BLaER1 treated with 17β-estradiol and CSF1 and Interleukin-3, amounts not matched to agents 10 nM and 100 nM (cell line): ENCODE data around the gene SPAG9.

Experiments
- H3K27ac ChIP-seq, 11 experiments: shearing (Covaris generic); formaldehyde crosslinking; 2 replicates each; pipeline ENCODE4 v1.8.1; 2022
- H3K27me3 ChIP-seq, 11 experiments: shearing (Covaris generic); formaldehyde crosslinking; 2 replicates each; pipeline ENCODE4 v1.8.1; 2022
- H3K36me3 ChIP-seq, 11 experiments: shearing (Covaris generic); formaldehyde crosslinking; 2 replicates each; pipeline ENCODE4 v1.8.1; 2022
- H3K4me1 ChIP-seq, 10 experiments: shearing (Covaris generic); formaldehyde crosslinking; 2 replicates each; pipeline ENCODE4 v1.8.1; 2022
- H3K4me2 ChIP-seq, 11 experiments: shearing (Covaris generic); formaldehyde crosslinking; 2 replicates each; pipeline ENCODE4 v1.8.1; 2022
- H3K4me3 ChIP-seq, 10 experiments: shearing (Covaris generic); formaldehyde crosslinking; 2 replicates each; pipeline ENCODE4 v1.8.1; 2022
- H3K9ac ChIP-seq, 11 experiments: shearing (Covaris generic); formaldehyde crosslinking; 2 replicates each; pipeline ENCODE4 v1.8.1; 2022
- H3K9me3 ChIP-seq, 11 experiments: shearing (Covaris generic); formaldehyde crosslinking; replicated peaks in 1 of 11; 2 replicates each; pipeline ENCODE4 v1.8.1; 2022
- H4K20me1 ChIP-seq, 11 experiments: shearing (Covaris generic); formaldehyde crosslinking; 2 replicates each; pipeline ENCODE4 v1.8.1; 2022
- Cebpa-rat ChIP-seq, 11 experiments: shearing (Covaris generic); IDR thresholded peaks; 2 replicates each; pipeline ENCODE4 v1.8.1; 2022

The SPAG9 gene

GRCh38 chr17:51006601-51007000 is 114.1 kb downstream of the SPAG9 start:
- H3K9ac ChIP-seq: no peak overlapping the region
- H3K4me1 ChIP-seq: no peaks in the 10 kb centered on the region
- H3K27me3 ChIP-seq: no peaks in the 10 kb centered on the region
- no peak overlapping the region for H3K27ac ChIP-seq
- no peak overlapping the region for H3K4me3 ChIP-seq
- no peaks in the 10 kb centered on the region for H4K20me1 ChIP-seq
- no peak overlapping the region for H3K4me2 ChIP-seq
- TF ChIP-seq Cebpa-rat (IDR thresholded peaks at IDR 0.05): no peak
- no peaks in the 10 kb centered on the region for H3K9me3 ChIP-seq
- peaks cover 50 to 96% (median 83%) of the 10 kb centered on the region in 11 experiments for H3K36me3 ChIP-seq

- Histone ChIP-seq H3K4me2 (no peak overlapping the region), H3K27ac (no peak overlapping the region), H3K4me3 (no peak overlapping the region), H3K27me3 (no peaks in the 10 kb centered on the region), H3K9me3 (no peaks in the 10 kb centered on the region), H4K20me1 (no peaks in the 10 kb centered on the region), H3K9ac (no peak overlapping the region), H3K36me3 (peaks cover 50 to 94% (median 81%) of the 10 kb centered on the region in 11 experiments), H3K4me1 (no peaks in the 10 kb centered on the region)
- no peak for TF ChIP-seq Cebpa-rat (IDR thresholded peaks at IDR 0.05)
Observed at GRCh38 chr17:51005768-51006167, 114.9 kb downstream of the SPAG9 start.

GRCh38 chr17:51004249-51004648 is 116.4 kb downstream of the SPAG9 start:
- TF ChIP-seq Cebpa-rat (IDR thresholded peaks at IDR 0.05): no peak
- Histone ChIP-seq H3K4me2 (no peak overlapping the region), H3K9ac (no peak overlapping the region), H3K27ac (no peak overlapping the region), H3K36me3 (peaks cover 65 to 95% (median 85%) of the 10 kb centered on the region in 11 experiments), H3K4me3 (no peak overlapping the region), H3K4me1 (no peaks in the 10 kb centered on the region), H4K20me1 (no peaks in the 10 kb centered on the region), H3K9me3 (no peaks in the 10 kb centered on the region), H3K27me3 (no peaks in the 10 kb centered on the region)

GRCh38 chr17:51000835-51001638 is 119.6 kb downstream of the SPAG9 start:
- H3K27me3 ChIP-seq: no peaks in the 10 kb centered on the region
- H3K4me3 ChIP-seq: no peak overlapping the region
- H3K36me3 ChIP-seq: peaks cover 88 to 98% (median 94%) of the 10 kb centered on the region in 11 experiments
- no peak overlapping the region for H3K4me2 ChIP-seq
- H3K27ac ChIP-seq: no peak overlapping the region
- TF ChIP-seq Cebpa-rat (IDR thresholded peaks at IDR 0.05): no peak
- no peaks in the 10 kb centered on the region for H3K4me1 ChIP-seq
- no peaks in the 10 kb centered on the region for H4K20me1 ChIP-seq
- H3K9ac ChIP-seq: no peak overlapping the region
- no peaks in the 10 kb centered on the region for H3K9me3 ChIP-seq

GRCh38 chr17:50995668-50996067 is 125.0 kb downstream of the SPAG9 start:
- H3K4me3 ChIP-seq: no peak overlapping the region
- no peak for TF ChIP-seq Cebpa-rat (IDR thresholded peaks at IDR 0.05)
- H3K4me1 ChIP-seq: no peaks in the 10 kb centered on the region
- H3K9me3 ChIP-seq: no peaks in the 10 kb centered on the region
- no peak overlapping the region for H3K27ac ChIP-seq
- 0 out of 22 replicates have a peak, but pooled peaks cover 0 to 5% (median 0%) of the 10 kb centered on the region in 11 experiments for H4K20me1 ChIP-seq
- no peak overlapping the region for H3K4me2 ChIP-seq
- no peak overlapping the region for H3K9ac ChIP-seq
- H3K27me3 ChIP-seq: no peaks in the 10 kb centered on the region
- peaks cover 95 to 100% (median 98%) of the 10 kb centered on the region in 11 experiments for H3K36me3 ChIP-seq

GRCh38 chr17:50993544-50993943 is 127.1 kb downstream of the SPAG9 start:
- no peak overlapping the region for H3K4me2 ChIP-seq
- 0 out of 22 replicates have a peak, but pooled peaks cover 0 to 5% (median 0%) of the 10 kb centered on the region in 11 experiments for H4K20me1 ChIP-seq
- H3K9me3 ChIP-seq: no peaks in the 10 kb centered on the region
- H3K9ac ChIP-seq: no peak overlapping the region
- H3K27ac ChIP-seq: no peak overlapping the region
- no peak for TF ChIP-seq Cebpa-rat (IDR thresholded peaks at IDR 0.05)
- no peaks in the 10 kb centered on the region for H3K4me1 ChIP-seq
- H3K4me3 ChIP-seq: no peak overlapping the region
- H3K27me3 ChIP-seq: no peaks in the 10 kb centered on the region
- H3K36me3 ChIP-seq: peaks cover 94 to 100% (median 98%) of the 10 kb centered on the region in 11 experiments

GRCh38 chr17:50989149-50989548 is 131.5 kb downstream of the SPAG9 start:
- Histone ChIP-seq H4K20me1 (0 out of 22 replicates have a peak, but pooled peaks cover 0 to 5% (median 0%) of the 10 kb centered on the region in 11 experiments), H3K9me3 (no peaks in the 10 kb centered on the region), H3K4me3 (no peak overlapping the region), H3K4me2 (no peak overlapping the region), H3K4me1 (no peaks in the 10 kb centered on the region), H3K36me3 (peaks cover 87 to 100% (median 98%) of the 10 kb centered on the region in 11 experiments), H3K27me3 (no peaks in the 10 kb centered on the region), H3K9ac (no peak overlapping the region), H3K27ac (no peak overlapping the region)
- TF ChIP-seq Cebpa-rat (IDR thresholded peaks at IDR 0.05): no peak

- H3K27ac ChIP-seq: no peak overlapping the region
- no peak overlapping the region for H3K9ac ChIP-seq
- H3K4me1 ChIP-seq: no peaks in the 10 kb centered on the region
- H3K4me2 ChIP-seq: no peak overlapping the region
- no peak overlapping the region for H3K4me3 ChIP-seq
- 0 out of 22 replicates have a peak, but pooled peaks cover 0 to 5% (median 0%) of the 10 kb centered on the region in 11 experiments for H4K20me1 ChIP-seq
- H3K9me3 ChIP-seq: no peaks in the 10 kb centered on the region
- TF ChIP-seq Cebpa-rat (IDR thresholded peaks at IDR 0.05): no peak
- peaks cover 82 to 100% (median 98%) of the 10 kb centered on the region in 11 experiments for H3K36me3 ChIP-seq
- no peaks in the 10 kb centered on the region for H3K27me3 ChIP-seq
Observed at GRCh38 chr17:50988427-50988826, 132.2 kb downstream of the SPAG9 start.

- Histone ChIP-seq H3K27ac (no peak overlapping the region), H3K4me3 (no peak overlapping the region), H3K9me3 (no peaks in the 10 kb centered on the region), H3K27me3 (no peaks in the 10 kb centered on the region), H3K4me2 (no peak overlapping the region), H3K36me3 (peaks cover 82 to 100% (median 98%) of the 10 kb centered on the region in 11 experiments), H3K4me1 (no peaks in the 10 kb centered on the region), H4K20me1 (no peaks in the 10 kb centered on the region), H3K9ac (no peak overlapping the region)
- no peak for TF ChIP-seq Cebpa-rat (IDR thresholded peaks at IDR 0.05)
Observed at GRCh38 chr17:50986989-50987660, 133.5 kb downstream of the SPAG9 start.
